ENCODE data around the gene NEGR1. TPM values are rescaled to one million over a fixed set of nuclear protein-coding genes. Genes with fewer than 3 reads are reported as not detected.

The NEGR1 gene
- total RNA-seq, 4 donors from 2014 or later: 7.0 to 10.0 (median 8.1) TPM

DNA sequence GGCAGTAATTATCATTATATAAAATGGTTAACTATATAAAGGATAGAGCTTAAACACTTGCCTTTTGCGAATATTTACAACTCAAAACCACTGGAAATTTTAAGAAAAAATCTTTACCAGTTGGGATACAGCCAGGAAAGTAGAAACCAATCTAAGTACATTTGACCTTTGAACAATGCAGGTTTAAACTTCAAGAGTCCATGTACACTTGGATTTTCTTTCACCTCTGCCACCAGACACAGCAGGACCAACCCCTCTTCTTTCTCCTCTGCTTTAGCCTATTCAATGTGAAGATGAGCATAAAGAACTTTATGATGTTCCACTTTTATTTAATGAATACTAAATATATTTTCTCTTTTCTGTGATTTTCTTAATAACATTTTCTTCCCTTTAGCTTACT is 361.1 kb downstream of the NEGR1 start:
- no peak overlapping the region for H3K27ac ChIP-seq
- no peak for DNase-seq
- WGBS, 2 donors (ENCODE audit: low coverage in 1 of 2): 67 to 85% methylated on average over 1 of the region's 1 CpG
- H3K27me3 ChIP-seq: no peaks in the 10 kb centered on the region
- no peaks in the 10 kb centered on the region for H3K36me3 ChIP-seq
- H3K9me3 ChIP-seq: no peaks in the 10 kb centered on the region
- in situ Hi-C loops (cut with MboI; ENCODE audit: low pct_ligation_motif_present in 1 of 4, low pct_unique_long_range_greater_than_20kb in 1 of 4, low sequenced_read_pairs in 3 of 4): no loop called here
- no peak for TF ChIP-seq POLR2A (IDR thresholded peaks at IDR 0.05)
- TF ChIP-seq, protein P1, sequence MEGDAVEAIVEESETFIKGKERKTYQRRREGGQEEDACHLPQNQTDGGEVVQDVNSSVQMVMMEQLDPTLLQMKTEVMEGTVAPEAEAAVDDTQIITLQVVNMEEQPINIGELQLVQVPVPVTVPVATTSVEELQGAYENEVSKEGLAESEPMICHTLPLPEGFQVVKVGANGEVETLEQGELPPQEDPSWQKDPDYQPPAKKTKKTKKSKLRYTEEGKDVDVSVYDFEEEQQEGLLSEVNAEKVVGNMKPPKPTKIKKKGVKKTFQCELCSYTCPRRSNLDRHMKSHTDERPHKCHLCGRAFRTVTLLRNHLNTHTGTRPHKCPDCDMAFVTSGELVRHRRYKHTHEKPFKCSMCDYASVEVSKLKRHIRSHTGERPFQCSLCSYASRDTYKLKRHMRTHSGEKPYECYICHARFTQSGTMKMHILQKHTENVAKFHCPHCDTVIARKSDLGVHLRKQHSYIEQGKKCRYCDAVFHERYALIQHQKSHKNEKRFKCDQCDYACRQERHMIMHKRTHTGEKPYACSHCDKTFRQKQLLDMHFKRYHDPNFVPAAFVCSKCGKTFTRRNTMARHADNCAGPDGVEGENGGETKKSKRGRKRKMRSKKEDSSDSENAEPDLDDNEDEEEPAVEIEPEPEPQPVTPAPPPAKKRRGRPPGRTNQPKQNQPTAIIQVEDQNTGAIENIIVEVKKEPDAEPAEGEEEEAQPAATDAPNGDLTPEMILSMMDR (IDR thresholded peaks at IDR 0.05): no peak
- no peak for TF ChIP-seq POLR2AphosphoS5 (IDR thresholded peaks at IDR 0.05)
- TF ChIP-seq EP300 (IDR thresholded peaks at IDR 0.05; ENCODE audit: low read depth): no peak
- no peak overlapping the region for H3K4me3 ChIP-seq
- intact Hi-C loops (cut with DNase I; ENCODE audit: low total_unique reads): no loop called here
- no peaks in the 10 kb centered on the region for H3K4me1 ChIP-seq

DNA sequence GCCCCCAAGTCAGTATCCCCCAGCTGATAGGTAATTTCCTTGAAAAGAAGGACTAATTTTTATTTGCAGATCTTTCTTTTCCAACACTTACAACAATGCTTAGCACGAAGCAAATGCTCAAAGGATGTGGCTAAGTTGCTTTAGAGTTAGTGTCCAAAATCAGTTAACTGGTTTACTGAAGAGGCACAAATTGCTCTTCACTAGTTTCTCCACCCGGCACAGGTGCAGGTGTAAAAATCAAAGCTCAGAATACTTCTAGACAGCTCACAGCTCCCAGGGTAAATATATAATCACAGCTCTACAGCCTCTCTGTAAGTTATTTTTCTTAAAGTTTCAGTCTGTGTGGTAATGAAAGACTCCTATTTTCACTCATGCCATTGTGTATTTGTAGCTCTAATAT is 361.8 kb downstream of the NEGR1 start:
- H3K4me3 ChIP-seq: no peak overlapping the region
- intact Hi-C loops (cut with DNase I; ENCODE audit: low total_unique reads): no loop called here
- WGBS, 2 donors (ENCODE audit: low coverage in 1 of 2): 43 to 59% methylated on average over 1 to 2 of the region's 2 CpGs

DNA sequence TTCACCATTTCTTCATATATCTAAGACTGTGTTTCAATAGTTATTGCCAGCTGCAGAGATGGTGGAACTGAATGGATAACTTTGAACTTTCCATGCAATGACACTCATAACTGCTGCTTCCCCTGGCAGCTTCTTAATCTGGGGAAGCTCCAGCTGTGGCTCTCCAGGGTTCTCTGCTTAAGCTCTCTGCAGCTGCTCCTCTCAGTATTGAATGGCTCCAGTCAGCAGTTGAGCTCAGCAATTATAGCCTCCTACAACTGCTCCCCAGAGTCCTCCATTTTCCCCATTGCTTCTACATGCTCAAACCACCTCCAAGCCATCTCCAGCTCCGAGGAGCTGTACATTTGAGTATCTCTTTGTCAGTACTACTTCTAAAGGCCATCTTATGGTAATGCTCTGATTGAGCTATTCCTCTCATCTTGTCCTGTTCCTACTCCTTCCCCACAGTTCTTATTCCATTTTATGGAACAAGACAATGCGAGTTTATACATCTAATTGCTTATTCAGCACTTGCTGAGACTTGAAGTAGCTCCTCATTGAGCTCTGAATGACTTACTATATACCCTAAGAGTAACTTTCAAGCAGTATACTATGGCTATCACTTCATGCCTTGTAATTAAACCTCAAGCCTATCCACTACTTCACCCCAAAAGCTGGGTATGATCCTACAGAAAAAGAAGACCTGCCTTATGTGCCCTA is 362.4 kb downstream of the NEGR1 start:
- WGBS, 2 donors (ENCODE audit: low coverage in 1 of 2): 55 to 78% methylated on average over 2 of the region's 2 CpGs

More for the DNA sequence above, 361.8 kb downstream of the NEGR1 start:
- no peak for TF ChIP-seq POLR2AphosphoS5 (IDR thresholded peaks at IDR 0.05)
- TF ChIP-seq POLR2A (IDR thresholded peaks at IDR 0.05): no peak
- TF ChIP-seq, protein P1 (IDR thresholded peaks at IDR 0.05): no peak
- no peak for TF ChIP-seq EP300 (IDR thresholded peaks at IDR 0.05; ENCODE audit: low read depth)
- H3K36me3 ChIP-seq: no peaks in the 10 kb centered on the region
- H3K27me3 ChIP-seq: no peaks in the 10 kb centered on the region
- in situ Hi-C loops (cut with MboI; ENCODE audit: low pct_ligation_motif_present in 1 of 4, low pct_unique_long_range_greater_than_20kb in 1 of 4, low sequenced_read_pairs in 3 of 4): no loop called here
- H3K4me1 ChIP-seq: no peaks in the 10 kb centered on the region
- no peak for DNase-seq
- H3K27ac ChIP-seq: no peak overlapping the region
- H3K9me3 ChIP-seq: no peaks in the 10 kb centered on the region

DNA sequence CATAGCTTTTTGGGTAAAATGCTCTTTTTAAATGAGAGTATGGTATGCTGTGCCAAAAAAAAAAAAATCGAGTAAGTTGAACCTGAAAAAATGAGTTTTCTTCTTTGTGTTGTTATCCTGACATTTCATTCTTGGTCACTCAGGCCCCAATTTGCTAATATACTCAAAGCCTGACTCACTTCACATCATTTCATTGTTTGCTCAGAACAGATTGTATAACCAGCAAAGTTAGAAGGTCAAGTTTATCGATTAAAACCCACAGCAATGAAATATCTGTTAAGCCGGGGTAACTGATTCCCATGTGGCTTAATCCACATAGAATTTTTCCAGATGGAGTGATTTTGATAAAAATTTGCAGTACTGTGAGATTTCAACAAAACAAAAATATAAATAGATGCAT is 363.7 kb downstream of the NEGR1 start:
- Histone ChIP-seq H3K9me3 (no peaks in the 10 kb centered on the region), H3K27ac (no peak overlapping the region), H3K4me1 (no peaks in the 10 kb centered on the region), H3K27me3 (no peaks in the 10 kb centered on the region), H3K4me3 (no peak overlapping the region), H3K36me3 (no peaks in the 10 kb centered on the region)
- in situ Hi-C loops (cut with MboI; ENCODE audit: low pct_ligation_motif_present in 1 of 4, low pct_unique_long_range_greater_than_20kb in 1 of 4, low sequenced_read_pairs in 3 of 4) (no loop called here), intact Hi-C loops (cut with DNase I; ENCODE audit: low total_unique reads) (no loop called here)
- no peak for DNase-seq
- WGBS, 2 donors (ENCODE audit: low coverage in 1 of 2): 58 to 73% methylated on average over 3 of the region's 3 CpGs
- TF ChIP-seq, protein P1 (IDR thresholded peaks at IDR 0.05): no peak
- no peak for TF ChIP-seq POLR2A (IDR thresholded peaks at IDR 0.05)
- TF ChIP-seq EP300 (IDR thresholded peaks at IDR 0.05; ENCODE audit: low read depth): no peak
- no peak for TF ChIP-seq POLR2AphosphoS5 (IDR thresholded peaks at IDR 0.05)

More for the DNA sequence above, 362.4 kb downstream of the NEGR1 start:
- intact Hi-C loops (cut with DNase I; ENCODE audit: low total_unique reads): no loop called here
- DNase-seq: no peak
- Histone ChIP-seq H3K4me3 (no peak overlapping the region), H3K9me3 (no peaks in the 10 kb centered on the region), H3K36me3 (no peaks in the 10 kb centered on the region), H3K4me1 (no peaks in the 10 kb centered on the region), H3K27me3 (no peaks in the 10 kb centered on the region), H3K27ac (no peak overlapping the region)
- TF ChIP-seq POLR2A (IDR thresholded peaks at IDR 0.05) (no peak), POLR2AphosphoS5 (IDR thresholded peaks at IDR 0.05) (no peak), EP300 (IDR thresholded peaks at IDR 0.05; ENCODE audit: low read depth) (no peak)
- TF ChIP-seq, protein P1 (IDR thresholded peaks at IDR 0.05): no peak
- in situ Hi-C loops (cut with MboI; ENCODE audit: low pct_ligation_motif_present in 1 of 4, low pct_unique_long_range_greater_than_20kb in 1 of 4, low sequenced_read_pairs in 3 of 4): no loop called here

All from transverse colon (tissue), 4 donors.